IPS-18a (cell line): ENCODE data around the gene KCNJ4.

ENCODE experiments used
- H3K27ac ChIP-seq: one replicate; pipeline ENCODE4 v1.5.1; 2013; ENCODE audit warnings: low read length
- H3K27me3 ChIP-seq: one replicate; pipeline ENCODE4 v1.6.1; 2013; ENCODE audit warnings: mild to moderate bottlenecking, low read length; ENCODE audit not compliant: control insufficient read depth, insufficient read depth
- H3K36me3 ChIP-seq: one replicate; pipeline ENCODE4 v1.6.1; 2013; ENCODE audit warnings: low read depth, low read length; ENCODE audit not compliant: control insufficient read depth
- H3K4me1 ChIP-seq: one replicate; pipeline ENCODE4 v1.6.1; 2013; ENCODE audit warnings: low read depth, low read length; ENCODE audit not compliant: control insufficient read depth
- H3K4me3 ChIP-seq: one replicate; pipeline ENCODE4 v1.5.1; 2013; ENCODE audit warnings: low read length
- H3K9ac ChIP-seq: one replicate; pipeline ENCODE4 v1.6.1; 2013; ENCODE audit warnings: mild to moderate bottlenecking, low read length, moderate library complexity
- H3K9me3 ChIP-seq: one replicate; pipeline ENCODE4 v1.6.1; 2013; ENCODE audit warnings: low read depth, low read length; ENCODE audit not compliant: control insufficient read depth

Gene KCNJ4

DNA sequence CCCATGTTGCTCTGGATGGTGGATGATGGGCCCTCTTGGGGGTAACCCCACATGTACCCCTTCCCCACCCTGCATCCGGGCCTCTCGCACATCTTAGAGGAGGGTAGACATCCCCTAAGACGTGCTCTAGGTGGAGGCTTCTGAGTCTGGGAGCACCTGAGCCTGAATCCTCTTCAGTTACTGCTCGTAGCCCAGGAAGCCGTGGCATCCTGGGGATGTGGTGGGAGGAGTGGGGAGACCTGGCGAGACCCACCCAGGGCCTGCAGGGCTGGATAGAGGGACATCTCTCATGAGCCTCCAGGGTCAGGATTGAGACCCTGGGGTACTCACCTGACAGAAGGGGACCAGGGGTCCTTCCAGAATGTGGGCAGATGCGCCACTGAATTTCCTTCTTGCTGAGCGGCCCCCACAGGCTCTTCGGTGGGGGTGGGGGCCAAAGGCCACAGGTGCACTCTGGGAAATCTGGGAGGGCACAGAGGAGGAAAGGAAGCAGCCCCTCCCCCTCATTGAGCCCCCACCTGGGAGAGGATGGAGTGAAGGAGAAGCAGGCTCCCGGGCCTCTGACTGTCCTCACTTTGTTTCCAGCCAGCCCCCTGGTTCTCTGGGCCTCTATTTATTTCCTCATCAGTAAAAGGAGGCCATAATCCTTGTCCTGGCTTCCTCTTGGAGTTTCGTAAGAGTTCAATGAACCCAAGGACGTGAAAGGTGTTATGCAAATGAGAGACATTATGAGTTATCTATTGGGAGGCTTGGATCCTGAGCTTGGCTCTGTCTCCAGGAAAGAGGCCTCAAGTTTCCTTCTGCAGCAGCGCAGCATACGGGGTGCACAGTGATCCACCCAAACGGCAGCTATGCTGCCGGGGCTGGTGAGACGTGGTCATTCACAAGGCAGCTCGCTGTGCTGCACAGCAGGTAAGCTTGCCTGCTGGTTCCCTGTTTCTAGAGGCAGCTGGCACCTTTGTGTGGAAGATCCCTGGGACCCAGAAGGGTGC lies 31.2 kb downstream of the KCNJ4 start:
- Histone ChIP-seq H3K27me3 (no peaks in the 10 kb centered on the region), H3K9ac (no peak overlapping the region), H3K27ac (no peak overlapping the region), H3K4me3 (no peak overlapping the region), H3K36me3 (no peaks in the 10 kb centered on the region), H3K9me3 (no peaks in the 10 kb centered on the region), H3K4me1 (peaks cover 16% of the 10 kb centered on the region)

DNA sequence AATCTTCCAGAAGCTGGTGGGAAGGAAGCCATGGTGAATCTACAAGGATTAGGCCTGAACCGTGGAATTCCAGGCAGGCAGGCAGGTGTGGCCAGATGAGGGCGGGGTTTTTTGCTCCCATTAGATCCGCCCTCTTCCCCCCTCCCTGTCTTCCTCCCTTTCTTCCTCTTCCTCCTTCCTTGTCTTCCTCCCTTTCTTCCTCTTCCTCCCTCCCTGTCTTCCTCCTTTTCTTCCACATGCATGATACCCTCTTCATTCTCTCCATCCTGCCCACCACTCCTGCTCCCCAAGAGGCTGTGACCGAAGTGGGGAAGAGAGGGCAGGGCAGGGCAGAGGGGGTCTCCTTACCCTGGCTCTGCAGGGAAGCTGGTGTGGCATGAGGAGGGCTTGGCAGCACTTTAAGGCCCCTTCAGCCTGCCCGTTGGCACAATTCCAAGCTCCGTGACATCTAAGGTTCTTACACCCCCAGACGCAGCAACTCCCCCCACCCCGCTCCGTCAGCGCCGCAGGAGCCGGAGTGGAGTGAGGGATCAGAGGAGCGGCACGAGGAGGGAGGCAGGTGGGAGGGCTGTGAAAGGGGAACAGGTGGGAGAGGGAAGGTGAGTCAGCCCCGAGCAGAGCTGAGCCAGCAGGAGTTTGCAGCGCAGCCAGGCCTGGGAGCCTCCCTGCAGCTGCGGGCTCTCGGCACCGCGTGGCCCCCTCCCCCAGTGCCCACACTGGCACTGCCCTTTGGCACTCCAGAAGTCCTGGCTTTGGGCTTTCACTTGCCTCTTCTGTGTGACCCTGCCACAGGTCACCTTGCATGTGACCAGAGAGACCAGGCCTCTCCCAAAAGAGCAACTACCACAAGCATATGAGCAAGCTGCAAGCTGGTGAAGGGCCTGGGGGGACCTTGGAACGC lies 32.1 kb downstream of the KCNJ4 start:
- H3K27ac ChIP-seq = no peak overlapping the region
- H3K9ac ChIP-seq = no peak overlapping the region
- peaks cover 16% of the 10 kb centered on the region for H3K4me1 ChIP-seq
- H3K9me3 ChIP-seq = no peaks in the 10 kb centered on the region
- no peak overlapping the region for H3K4me3 ChIP-seq
- no peaks in the 10 kb centered on the region for H3K27me3 ChIP-seq
- H3K36me3 ChIP-seq = no peaks in the 10 kb centered on the region

DNA sequence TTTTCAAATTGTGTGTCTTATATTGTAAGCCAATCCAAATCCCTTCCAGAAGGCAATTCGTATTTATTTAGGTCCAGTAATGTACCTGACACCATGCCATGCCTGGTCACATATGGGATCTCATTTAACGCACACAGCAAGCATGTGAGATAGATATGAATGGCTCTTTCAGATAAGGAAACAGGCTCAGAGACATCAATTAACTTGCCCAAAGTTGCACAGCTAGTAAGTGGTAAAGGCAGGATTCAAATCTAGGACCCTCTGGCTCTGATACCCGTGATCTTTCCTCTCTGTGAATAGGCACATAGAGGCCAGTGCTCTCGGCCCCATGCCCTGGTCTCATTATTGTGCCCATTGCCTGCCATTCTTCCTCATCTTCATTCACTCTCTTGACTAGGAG lies 34.3 kb downstream of the KCNJ4 start:
- no peaks in the 10 kb centered on the region for H3K27me3 ChIP-seq
- H3K36me3 ChIP-seq = no peaks in the 10 kb centered on the region
- H3K4me3 ChIP-seq = no peak overlapping the region
- H3K4me1 ChIP-seq = peaks cover 16% of the 10 kb centered on the region
- H3K27ac ChIP-seq = no peak overlapping the region
- H3K9ac ChIP-seq = no peak overlapping the region
- no peaks in the 10 kb centered on the region for H3K9me3 ChIP-seq

DNA sequence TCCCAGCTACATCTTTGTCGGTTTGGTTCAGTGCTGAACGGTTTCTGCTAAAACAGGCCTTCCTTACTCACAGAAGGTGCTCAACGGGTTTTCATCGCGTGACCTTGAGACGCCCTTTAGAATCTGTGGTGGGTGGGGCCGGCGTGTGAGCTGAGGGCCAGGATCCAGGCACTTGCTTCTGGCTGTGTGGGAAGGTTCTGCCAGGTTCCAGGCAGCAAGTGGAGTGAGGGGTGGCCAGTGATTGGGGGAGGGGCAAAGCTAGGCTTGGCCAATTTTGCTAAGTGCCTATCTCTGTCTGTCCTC lies 35.2 kb downstream of the KCNJ4 start:
- H3K27ac ChIP-seq = no peak overlapping the region
- peaks cover 16% of the 10 kb centered on the region for H3K4me1 ChIP-seq
- H3K9ac ChIP-seq = no peak overlapping the region

DNA sequence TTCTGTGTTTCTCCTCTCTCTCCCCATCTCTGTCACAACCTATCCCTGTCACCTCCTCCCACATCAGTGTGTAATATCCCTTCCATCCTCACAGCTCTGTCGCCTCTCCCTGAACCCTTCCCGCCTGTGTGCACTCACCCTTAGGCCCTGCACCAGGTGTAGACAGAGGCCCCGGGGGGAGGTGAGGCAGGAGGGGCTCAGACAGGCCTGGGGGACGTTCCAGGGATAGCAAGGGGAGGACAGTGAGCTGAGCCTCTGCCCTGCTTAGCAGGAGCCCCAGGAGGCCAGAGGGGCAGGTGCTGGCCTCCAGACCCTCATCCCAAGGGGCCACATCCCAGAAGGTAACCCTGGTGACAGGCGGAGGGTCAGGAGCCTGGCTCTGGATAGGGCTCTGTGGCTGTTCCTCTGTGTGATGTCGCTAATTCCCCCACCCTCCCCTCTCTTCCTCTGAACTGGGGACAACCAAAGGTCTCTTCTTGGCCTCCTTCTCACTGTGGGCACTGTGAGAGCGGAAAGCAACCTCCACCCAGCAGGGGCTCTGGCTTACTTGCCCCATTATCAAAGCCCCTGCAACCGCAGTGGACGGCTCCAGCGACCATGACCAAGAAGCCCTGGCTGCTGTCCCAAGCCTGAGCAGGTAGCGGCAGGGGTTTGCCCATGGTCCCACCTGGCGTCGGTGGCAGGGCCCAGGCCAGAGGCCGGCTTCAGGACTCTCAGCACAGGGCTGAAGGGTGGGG lies 35.7 kb downstream of the KCNJ4 start:
- Histone ChIP-seq H3K9ac (no peak overlapping the region), H3K4me3 (no peak overlapping the region), H3K36me3 (no peaks in the 10 kb centered on the region), H3K4me1 (peaks cover 16% of the 10 kb centered on the region), H3K27me3 (no peaks in the 10 kb centered on the region), H3K27ac (no peak overlapping the region), H3K9me3 (no peaks in the 10 kb centered on the region)

More for the DNA sequence above, 35.2 kb downstream of the KCNJ4 start:
- Histone ChIP-seq H3K36me3 (no peaks in the 10 kb centered on the region), H3K27me3 (no peaks in the 10 kb centered on the region), H3K9me3 (no peaks in the 10 kb centered on the region), H3K4me3 (no peak overlapping the region)

DNA sequence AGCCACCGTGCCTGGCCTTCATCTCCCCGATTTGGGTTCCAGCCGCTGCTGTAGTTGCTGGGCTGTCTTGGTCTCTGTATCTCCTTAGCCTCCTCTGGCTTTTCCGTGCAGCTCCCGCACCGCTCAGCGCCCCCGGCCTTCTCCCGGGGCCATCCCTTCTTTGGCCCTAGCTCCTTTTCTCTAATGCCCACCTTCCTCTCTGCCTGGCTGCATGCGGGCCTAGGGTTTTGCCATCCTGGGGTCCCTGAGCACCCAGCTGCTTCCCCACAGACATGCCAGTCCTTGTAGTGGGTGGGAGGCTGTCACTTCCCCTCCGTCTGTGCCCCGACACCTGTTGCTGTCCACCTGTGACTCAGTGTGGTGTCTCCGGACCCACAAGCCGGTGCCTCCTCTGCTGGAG lies 36.4 kb downstream of the KCNJ4 start:
- Histone ChIP-seq H3K4me3 (no peak overlapping the region), H3K27me3 (no peaks in the 10 kb centered on the region), H3K9ac (no peak overlapping the region), H3K36me3 (no peaks in the 10 kb centered on the region), H3K9me3 (no peaks in the 10 kb centered on the region), H3K27ac (no peak overlapping the region), H3K4me1 (peaks cover 16% of the 10 kb centered on the region)

DNA sequence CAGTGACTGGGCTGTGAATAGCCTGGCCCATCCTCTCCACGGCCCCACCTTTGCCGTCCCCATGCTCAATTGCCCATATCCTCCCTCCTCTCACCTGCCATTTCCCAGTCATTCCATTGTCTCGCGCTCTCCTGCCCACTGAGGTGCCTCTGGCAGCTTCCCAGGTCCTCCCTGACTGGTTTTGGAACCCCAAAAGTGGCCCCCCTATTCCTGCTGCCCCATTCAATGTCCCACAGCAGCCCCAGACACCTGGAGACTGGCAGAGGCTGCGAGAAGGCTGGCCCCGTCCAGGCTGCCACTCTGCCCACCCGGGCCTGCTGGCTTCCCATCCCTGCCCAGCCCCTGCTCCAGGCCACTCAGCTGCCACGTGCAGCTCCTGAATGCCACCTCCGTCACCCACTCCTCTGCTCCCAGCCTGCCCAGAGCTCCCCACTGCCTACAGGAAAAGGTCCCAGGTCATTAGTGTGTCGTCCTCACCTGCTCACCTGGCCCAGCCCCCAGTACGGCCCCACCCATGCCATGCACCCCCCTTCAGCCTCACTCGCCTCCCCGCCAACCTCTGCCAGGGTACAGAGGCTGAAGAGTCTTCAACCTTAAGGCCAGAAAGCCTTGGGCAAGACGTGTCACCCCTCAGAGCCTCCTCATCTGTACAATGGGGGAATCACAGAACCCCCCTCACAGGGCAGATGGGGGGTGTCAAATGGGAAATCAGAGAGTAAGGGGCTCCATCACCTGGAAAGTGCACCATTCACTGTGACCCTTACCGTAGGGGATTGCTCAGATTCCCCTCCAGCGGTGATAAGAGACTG lies 37.5 kb downstream of the KCNJ4 start:
- H3K27ac ChIP-seq = no peak overlapping the region
- H3K4me3 ChIP-seq = no peak overlapping the region
- H3K9me3 ChIP-seq = no peaks in the 10 kb centered on the region
- no peak overlapping the region for H3K9ac ChIP-seq
- peaks cover 6% of the 10 kb centered on the region for H3K4me1 ChIP-seq
- H3K36me3 ChIP-seq = no peaks in the 10 kb centered on the region
- H3K27me3 ChIP-seq = no peaks in the 10 kb centered on the region

DNA sequence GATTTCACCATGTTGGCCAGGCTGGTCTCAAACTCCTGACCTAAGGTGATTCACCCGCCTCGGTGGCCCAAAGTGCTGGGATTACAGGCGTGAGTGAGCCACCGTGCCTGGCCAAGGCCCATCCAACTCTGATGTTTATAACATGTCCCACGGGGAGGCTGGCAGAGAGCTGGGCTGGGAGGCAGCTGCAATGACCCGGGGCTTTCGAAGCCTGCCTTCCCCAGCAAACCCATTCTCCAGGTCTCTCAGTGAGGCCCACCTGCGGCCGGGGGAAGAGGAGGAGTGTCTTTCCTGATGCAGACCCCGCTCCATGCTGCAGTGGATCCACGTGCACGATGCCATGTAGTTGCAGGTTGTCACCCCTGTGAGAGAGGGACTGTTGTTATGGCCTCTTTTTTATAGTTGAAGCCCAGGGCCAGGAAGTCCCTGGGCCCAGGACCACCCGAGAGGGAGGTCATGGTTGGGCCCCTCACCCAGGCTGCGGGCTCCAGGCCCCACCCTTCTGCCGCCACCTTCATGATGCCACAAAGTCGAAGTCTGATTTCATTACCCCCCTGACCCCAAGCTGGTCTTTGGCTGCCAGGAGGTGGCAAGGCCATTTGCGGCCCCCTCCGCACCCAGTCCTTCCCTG lies 38.3 kb downstream of the KCNJ4 start:
- Histone ChIP-seq H3K27me3 (no peaks in the 10 kb centered on the region), H3K36me3 (no peaks in the 10 kb centered on the region), H3K4me3 (no peak overlapping the region), H3K9ac (no peak overlapping the region), H3K4me1 (peaks cover 3% of the 10 kb centered on the region), H3K9me3 (no peaks in the 10 kb centered on the region), H3K27ac (no peak overlapping the region)

DNA sequence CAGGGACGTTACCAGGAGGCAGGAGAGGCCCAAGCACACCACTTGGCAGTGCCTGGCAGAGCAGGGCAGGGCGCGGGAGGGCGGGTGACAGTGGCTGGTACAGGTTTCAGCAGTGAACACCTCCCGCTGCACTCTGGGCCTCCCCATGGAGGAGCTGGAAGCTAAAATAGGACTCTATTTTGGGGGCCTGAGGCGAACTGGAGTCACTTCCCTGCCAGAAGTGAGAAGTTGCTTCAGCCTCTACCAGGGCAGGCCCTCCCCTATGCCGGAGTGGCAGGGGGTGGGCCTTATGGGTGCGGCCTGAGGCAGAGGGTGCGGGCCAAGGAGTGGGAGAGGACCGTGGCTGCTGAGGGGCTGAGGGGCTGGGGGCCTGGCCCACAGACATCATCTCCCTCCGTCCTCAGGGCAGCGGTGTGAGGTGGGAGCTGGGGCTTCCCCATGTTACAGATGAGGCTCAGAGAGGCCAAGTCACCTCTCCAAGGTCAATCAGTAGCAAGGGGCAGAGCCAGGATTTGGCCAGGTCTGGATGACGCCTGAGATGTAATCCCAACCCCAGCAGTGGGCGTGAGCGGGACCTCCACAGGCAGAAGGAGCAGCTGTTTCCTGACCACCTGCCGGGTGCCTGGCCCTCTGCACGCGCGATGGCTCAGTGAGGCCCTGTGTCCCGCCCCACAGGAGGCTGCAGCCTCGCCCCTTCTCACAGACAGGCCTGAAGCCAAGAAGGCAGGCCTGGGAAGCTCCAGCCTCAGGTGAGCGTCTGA lies 39.3 kb downstream of the KCNJ4 start:
- Histone ChIP-seq H3K4me1 (peaks cover 3% of the 10 kb centered on the region), H3K27me3 (no peaks in the 10 kb centered on the region), H3K9ac (no peak overlapping the region), H3K4me3 (no peak overlapping the region), H3K9me3 (no peaks in the 10 kb centered on the region), H3K27ac (no peak overlapping the region), H3K36me3 (no peaks in the 10 kb centered on the region)

DNA sequence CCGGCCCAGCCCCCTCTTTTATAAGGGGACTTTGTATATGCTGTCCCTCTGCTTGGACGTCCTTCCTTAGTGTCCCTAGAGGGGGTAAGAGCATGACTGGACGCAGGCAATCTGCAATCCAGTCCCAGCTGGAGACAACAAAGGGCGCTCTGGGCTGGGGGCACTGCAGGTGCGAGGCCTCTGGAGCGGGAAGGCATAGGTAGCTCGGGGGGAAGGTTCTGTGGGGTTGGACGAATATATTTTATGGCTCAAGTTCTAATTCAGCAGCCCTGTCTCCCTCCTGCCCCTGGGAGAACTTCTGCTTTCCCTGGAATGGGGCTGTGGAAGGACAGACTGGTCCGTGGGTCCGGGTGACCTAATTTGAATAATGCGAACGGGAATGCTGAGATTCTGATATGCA lies 40.0 kb downstream of the KCNJ4 start:
- Histone ChIP-seq H3K27ac (no peak overlapping the region), H3K9ac (no peak overlapping the region)

More for the DNA sequence above, 40.0 kb downstream of the KCNJ4 start:
- no peak overlapping the region for H3K4me3 ChIP-seq
- peaks cover 3% of the 10 kb centered on the region for H3K4me1 ChIP-seq
- no peaks in the 10 kb centered on the region for H3K27me3 ChIP-seq
- H3K9me3 ChIP-seq = no peaks in the 10 kb centered on the region
- H3K36me3 ChIP-seq = no peaks in the 10 kb centered on the region
